Uterus (tissue), 4 donors: ENCODE measurements around the gene ANAPC13. TPM values are rescaled to one million over a fixed set of nuclear protein-coding genes. Genes with fewer than 3 reads are reported as not detected.

Source experiments
- DNase-seq, 2 donors: peaks; one replicate each; pipeline ENCODE4 v3.0.0-alpha.2; 2019 to 2020
- H3K27ac ChIP-seq, 2 donors: fragments of 200-600 bp; sonication (generic); 1 replicate in 1 of 2; 2 replicates in 1 of 2; pipeline ENCODE4 v1.5.1; 2016 to 2018
- H3K27me3 ChIP-seq, 2 donors: fragments of 200-600 bp; sonication (generic); one replicate each; pipeline ENCODE4 v1.5.1; 2018 to 2019; ENCODE audit warnings: control low read depth in 1 of 2
- H3K36me3 ChIP-seq, 2 donors: fragments of 200-600 bp; sonication (generic); one replicate each; pipeline ENCODE4 v1.5.1; 2019; ENCODE audit warnings: control low read depth in 1 of 2
- H3K4me1 ChIP-seq, 2 donors: fragments of 200-600 bp; sonication (generic); one replicate each; pipeline ENCODE4 v1.5.1; 2018 to 2019; ENCODE audit warnings: control low read depth in 1 of 2
- H3K4me3 ChIP-seq, 2 donors: fragments of 200-600 bp; sonication (generic); 1 replicate in 1 of 2; 2 replicates in 1 of 2; pipeline ENCODE4 v1.5.1; 2018 to 2019; ENCODE audit warnings: mild to moderate bottlenecking in 1 of 2
- H3K9me3 ChIP-seq, 2 donors: fragments of 200-600 bp; sonication (generic); one replicate each; pipeline ENCODE4 v1.5.1; 2019; ENCODE audit warnings: control low read depth in 1 of 2
- POLR2A ChIP-seq, 2 donors: fragments of 450-650 bp; IDR thresholded peaks; one replicate each; pipeline ENCODE4 v1.6.1; 2016; ENCODE audit warnings: antibody characterized with exemption in 2 of 2, mild to moderate bottlenecking in 1 of 2, moderate library complexity in 1 of 2
- intact Hi-C: fragments of 100-400 bp; cut with DNase I; formaldehyde crosslinking; loops from one replicate; pipeline ENCODE4 v1.15.1; 2023; ENCODE audit warnings: low total_unique reads
- total RNA-seq, 4 donors: library from RNA; depleted of rRNA in 3 of 4; stranded (reverse); fragments of >200 nt in 3 of 4; gene quantifications; one replicate each; pipeline versions ENCODE4 v1.1.0 to v1.2.4, GENCODE V29; 2014 to 2023
- TF ChIP-seq, protein P1 (sequence below), 4 experiments: fragments of 200-600 bp in 2 of 4; fragments of 450-650 bp in 2 of 4; sonication (generic) in 2 of 4; IDR thresholded peaks; one replicate each; pipeline ENCODE4 v1.5.1; 2016 to 2019; ENCODE audit warnings: antibody characterized with exemption in 4 of 4, mild to moderate bottlenecking in 2 of 4, moderate library complexity in 1 of 4
- donor health status: DM: yes; HTN: yes; CAD: no.

The ANAPC13 gene
- total RNA-seq, 4 donors from 2014 or later = 17.6 to 64.8 (median 51.7) TPM

GRCh38 chr3:134464064-134464688 is 21.6 kb downstream of the ANAPC13 start:
- intact Hi-C loops = loop anchor here (5.0 kb wide), 1 partner anchor 92 kb away; the partner anchor contains the start of gene AMOTL2
- DNase-seq = peak; percentile 92 to 93
- H3K27me3 ChIP-seq = no peaks in the 10 kb centered on the region
- H3K27ac ChIP-seq = peak overlapping the region; percentile 83 to 85
- no peaks in the 10 kb centered on the region for H3K36me3 ChIP-seq
- H3K4me1 ChIP-seq = peaks cover 19 to 22% of the 10 kb centered on the region in 2 donors
- no peak overlapping the region for H3K4me3 ChIP-seq
- no peaks in the 10 kb centered on the region for H3K9me3 ChIP-seq
- TF ChIP-seq POLR2A (IDR thresholded peaks at IDR 0.05) = no peak
- TF ChIP-seq, protein P1, sequence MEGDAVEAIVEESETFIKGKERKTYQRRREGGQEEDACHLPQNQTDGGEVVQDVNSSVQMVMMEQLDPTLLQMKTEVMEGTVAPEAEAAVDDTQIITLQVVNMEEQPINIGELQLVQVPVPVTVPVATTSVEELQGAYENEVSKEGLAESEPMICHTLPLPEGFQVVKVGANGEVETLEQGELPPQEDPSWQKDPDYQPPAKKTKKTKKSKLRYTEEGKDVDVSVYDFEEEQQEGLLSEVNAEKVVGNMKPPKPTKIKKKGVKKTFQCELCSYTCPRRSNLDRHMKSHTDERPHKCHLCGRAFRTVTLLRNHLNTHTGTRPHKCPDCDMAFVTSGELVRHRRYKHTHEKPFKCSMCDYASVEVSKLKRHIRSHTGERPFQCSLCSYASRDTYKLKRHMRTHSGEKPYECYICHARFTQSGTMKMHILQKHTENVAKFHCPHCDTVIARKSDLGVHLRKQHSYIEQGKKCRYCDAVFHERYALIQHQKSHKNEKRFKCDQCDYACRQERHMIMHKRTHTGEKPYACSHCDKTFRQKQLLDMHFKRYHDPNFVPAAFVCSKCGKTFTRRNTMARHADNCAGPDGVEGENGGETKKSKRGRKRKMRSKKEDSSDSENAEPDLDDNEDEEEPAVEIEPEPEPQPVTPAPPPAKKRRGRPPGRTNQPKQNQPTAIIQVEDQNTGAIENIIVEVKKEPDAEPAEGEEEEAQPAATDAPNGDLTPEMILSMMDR (IDR thresholded peaks at IDR 0.05) = no peak

- peak overlapping the region; percentile 83 to 85 for H3K27ac ChIP-seq
- H3K4me1 ChIP-seq = peaks cover 19 to 22% of the 10 kb centered on the region in 2 donors
- H3K36me3 ChIP-seq = no peaks in the 10 kb centered on the region
- no peaks in the 10 kb centered on the region for H3K27me3 ChIP-seq
- no peak for DNase-seq
- H3K4me3 ChIP-seq = no peak overlapping the region
- no peaks in the 10 kb centered on the region for H3K9me3 ChIP-seq
- TF ChIP-seq POLR2A (IDR thresholded peaks at IDR 0.05) = no peak
- TF ChIP-seq, protein P1 (IDR thresholded peaks at IDR 0.05) = no peak
- intact Hi-C loops = loop anchor here (5.0 kb wide), 1 partner anchor 91 kb away; the partner anchor contains the start of gene AMOTL2
Observed at GRCh38 chr3:134463676-134464063, 22.1 kb downstream of the ANAPC13 start.

GRCh38 chr3:134462331-134462941 is 23.3 kb downstream of the ANAPC13 start:
- peak overlapping the region; percentile 83 to 85 for H3K27ac ChIP-seq
- H3K4me1 ChIP-seq = peaks cover 19 to 22% of the 10 kb centered on the region in 2 donors
- intact Hi-C loops = loop anchor here (5.0 kb wide), 1 partner anchor 90 kb away; the partner anchor contains the start of gene AMOTL2
- H3K36me3 ChIP-seq = no peaks in the 10 kb centered on the region
- DNase-seq = no peak
- H3K27me3 ChIP-seq = no peaks in the 10 kb centered on the region
- no peaks in the 10 kb centered on the region for H3K9me3 ChIP-seq
- no peak for TF ChIP-seq POLR2A (IDR thresholded peaks at IDR 0.05)
- TF ChIP-seq, protein P1 (IDR thresholded peaks at IDR 0.05) = no peak
- peak overlapping the region in 1 of 2 donors; percentile 8 for H3K4me3 ChIP-seq

DNA sequence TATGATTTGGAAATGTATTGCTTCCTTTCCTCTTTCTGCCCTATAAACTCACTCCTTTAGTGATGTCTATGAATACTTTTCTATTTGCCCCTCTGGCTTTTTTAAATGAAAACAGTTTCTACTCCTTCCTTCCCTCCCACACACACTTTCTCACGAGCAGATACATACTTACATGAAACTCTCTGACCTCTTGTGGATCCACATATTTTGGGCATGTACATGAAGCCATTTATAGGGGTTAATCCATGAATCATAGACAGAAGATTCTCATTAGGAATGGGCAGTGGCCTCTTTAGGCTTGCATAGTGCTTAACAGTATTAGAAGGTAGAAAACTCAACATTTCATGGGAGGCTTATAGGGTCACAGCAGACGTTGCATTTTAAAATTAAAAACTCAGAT is 24.8 kb downstream of the ANAPC13 start:
- peaks cover 19 to 22% of the 10 kb centered on the region in 2 donors for H3K4me1 ChIP-seq
- TF ChIP-seq POLR2A (IDR thresholded peaks at IDR 0.05) = no peak
- TF ChIP-seq, protein P1 (IDR thresholded peaks at IDR 0.05) = no peak
- H3K27me3 ChIP-seq = no peaks in the 10 kb centered on the region
- no peak overlapping the region for H3K4me3 ChIP-seq
- H3K9me3 ChIP-seq = no peaks in the 10 kb centered on the region
- H3K36me3 ChIP-seq = no peaks in the 10 kb centered on the region
- H3K27ac ChIP-seq = peak overlapping the region; percentile 11 to 85
- intact Hi-C loops = loop anchor here (5.0 kb wide), 1 partner anchor 89 kb away; the partner anchor contains the start of gene AMOTL2
- DNase-seq = no peak

DNA sequence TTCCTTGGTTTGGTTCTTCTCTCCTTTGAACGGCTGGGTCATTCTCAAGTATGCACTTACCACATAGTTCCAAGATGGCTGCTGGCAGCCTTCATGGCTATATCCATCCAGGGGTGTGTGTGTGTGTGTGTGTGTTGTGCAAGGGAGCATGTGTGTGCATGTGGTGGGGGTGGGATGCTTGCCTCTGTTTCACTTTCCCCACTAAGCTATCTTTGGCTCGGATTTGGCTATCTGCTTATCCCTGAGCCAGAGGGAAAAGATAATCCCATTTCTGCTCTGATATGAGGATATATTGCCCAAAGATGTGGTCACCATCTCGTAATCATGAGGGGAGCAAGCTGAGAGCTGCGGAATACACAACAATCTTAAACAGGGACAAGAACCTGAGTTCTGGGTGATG is 26.2 kb downstream of the ANAPC13 start:
- intact Hi-C loops = no loop called here
- Histone ChIP-seq H3K36me3 (no peaks in the 10 kb centered on the region), H3K4me1 (peaks cover 14 to 18% of the 10 kb centered on the region in 2 donors), H3K4me3 (no peak overlapping the region), H3K27ac (no peak overlapping the region), H3K9me3 (no peaks in the 10 kb centered on the region), H3K27me3 (no peaks in the 10 kb centered on the region)
- no peak for DNase-seq
- no peak for TF ChIP-seq POLR2A (IDR thresholded peaks at IDR 0.05)
- TF ChIP-seq, protein P1 (IDR thresholded peaks at IDR 0.05) = no peak
